K562 (cell line): ENCODE data around the gene NLGN2. TPM values are rescaled to one million over a fixed set of nuclear protein-coding genes. Genes with fewer than 3 reads are reported as not detected.
A peak's percentile ranks its signal among the peaks of the same experiment; 100 is the strongest.

Source experiments
- ATAC-seq: fragments of 200-7000 bp; cut with Tn5 transposase; 3 replicates; pipeline ENCODE4 v1.9.1; 2020; ENCODE audit warnings: moderate library complexity
- BruUV-seq: library from RNA; stranded (reverse); fragments of 400-500 nt; replicated peaks from 2 replicates; lab custom pipeline; 2021; lab: Mats Ljungman, UMichigan
- CTCF ChIA-PET: fragments of 300-600 bp; formaldehyde crosslinking; extraction: SDS; loops from one replicate; lab custom pipeline; 2021; ENCODE audit warnings: low intra/inter-chr PET ratio; lab: Yijun Ruan, JAX
- POLR2A ChIA-PET: fragments of 300-600, 350-650 bp; sonication (Branson Sonifier 250); formaldehyde crosslinking; extraction: SDS; loops from one replicate; lab custom pipeline; 2021; ENCODE audit warnings: antibody characterized with exemption, inconsistent platforms; lab: Yijun Ruan, JAX
- DNase-seq, 4 experiments: peaks; one replicate each; pipeline versions ENCODE4 v3.0.0 to v3.0.0-alpha.2; 2011 to 2018; ENCODE audit warnings: low spot score in 3 of 4, mixed read lengths in 3 of 4; ENCODE audit errors: extremely low read depth in 1 of 4
- FAIRE-seq: peaks from 2 replicates; lab custom pipeline; 2011; peaks lifted over from hg19 to GRCh38; lab: Jason Lieb, UNC
- H2AFZ ChIP-seq: 2 replicates; pipeline ENCODE4 v1.6.0; 2011; ENCODE audit warnings: low read depth, low read length, control low read depth, inconsistent platforms
- H3K27ac ChIP-seq: fragments of 200-600 bp; 3 replicates; pipeline ENCODE4 v1.8.0; 2011; ENCODE audit warnings: low read depth, mild to moderate bottlenecking, control low read depth, inconsistent platforms, low read length, moderate library complexity, mixed read lengths; ENCODE audit errors: extremely low read depth
- H3K27me3 ChIP-seq, 2 experiments: fragments of 300-600 bp in 1 of 2; 2 replicates in 1 of 2; 3 replicates in 1 of 2; pipeline versions ENCODE4 v1.6.0 to v1.8.0; 2011; ENCODE audit warnings: inconsistent platforms in 2 of 2, low read length in 2 of 2, mild to moderate bottlenecking in 1 of 2, mixed read lengths in 1 of 2, moderate library complexity in 1 of 2; ENCODE audit not compliant: control insufficient read depth in 2 of 2, insufficient read depth in 2 of 2
- H3K36me3 ChIP-seq: fragments of 300-600 bp; 3 replicates; pipeline ENCODE4 v1.8.0; 2011; ENCODE audit warnings: mild to moderate bottlenecking, low read length, inconsistent platforms; ENCODE audit not compliant: control insufficient read depth, insufficient read depth
- H3K4me1 ChIP-seq, 2 experiments: fragments of 200-600 bp in 1 of 2; replicated peaks in 1 of 2; 2 replicates in 1 of 2; 3 replicates in 1 of 2; pipeline versions ENCODE4 v1.5.1 to v1.8.0; 2011; ENCODE audit warnings: inconsistent platforms in 2 of 2, low read length in 2 of 2, mild to moderate bottlenecking in 1 of 2, mixed read lengths in 1 of 2, moderate library complexity in 1 of 2; ENCODE audit not compliant: control insufficient read depth in 2 of 2, insufficient read depth in 2 of 2
- H3K4me2 ChIP-seq: 2 replicates; pipeline ENCODE4 v1.6.1; 2011; ENCODE audit warnings: low read length, control low read depth, inconsistent platforms, mixed read lengths; ENCODE audit not compliant: insufficient read depth
- H3K4me3 ChIP-seq: fragments of 200-600 bp; sonication (generic), shearing (Covaris generic); 2 replicates; pipeline ENCODE4 v1.5.1; 2016; ENCODE audit warnings: control low read depth, inconsistent platforms
- H3K79me2 ChIP-seq: fragments of 200-600 bp; 3 replicates; pipeline ENCODE4 v1.8.0; 2011; ENCODE audit warnings: low read length, inconsistent platforms; ENCODE audit not compliant: control insufficient read depth, insufficient read depth
- H3K9ac ChIP-seq, 2 experiments: 2 replicates each; pipeline versions ENCODE4 v1.6.0 to v1.6.1; 2011; ENCODE audit warnings: low read depth in 2 of 2, low read length in 2 of 2, control low read depth in 1 of 2, inconsistent platforms in 1 of 2, mild to moderate bottlenecking in 1 of 2, mixed read lengths in 1 of 2; ENCODE audit not compliant: insufficient read depth in 1 of 2
- H3K9me1 ChIP-seq: one replicate; pipeline ENCODE4 v1.6.0; 2011; ENCODE audit warnings: inconsistent platforms, mild to moderate bottlenecking, low read length, moderate library complexity; ENCODE audit not compliant: control insufficient read depth, insufficient read depth
- H3K9me3 ChIP-seq: replicated peaks from 2 replicates; pipeline ENCODE4 v1.5.1; 2011; ENCODE audit warnings: low read depth, low read length, inconsistent platforms; ENCODE audit not compliant: control insufficient read depth, insufficient read depth
- H4K20me1 ChIP-seq: replicated peaks from 2 replicates; pipeline ENCODE4 v1.6.1; 2011; ENCODE audit warnings: low read length, inconsistent platforms, mixed read lengths; ENCODE audit not compliant: control insufficient read depth, insufficient read depth
- BHLHE40 ChIP-seq: IDR thresholded peaks from 2 replicates; pipeline ENCODE4 v1.6.1; 2011; ENCODE audit warnings: low read length, improper control_type of control experiment
- EHMT2 ChIP-seq: fragments of 450-650 bp; IDR thresholded peaks from 2 replicates; pipeline ENCODE4 v1.6.1; 2018; ENCODE audit warnings: antibody characterized with exemption
- HSF4 ChIP-seq: fragments of 250-450 bp; sonication (Bioruptor Pico); IDR thresholded peaks from 2 replicates; pipeline ENCODE4 v2.1.2; 2022; ENCODE audit warnings: mild to moderate bottlenecking, moderate library complexity, borderline replicate concordance
- TCFL5 ChIP-seq: fragments of 250-450 bp; sonication (Bioruptor Pico); conservative IDR thresholded peaks from 2 replicates; pipeline ENCODE4 v1.6.1; 2021; ENCODE audit warnings: mild to moderate bottlenecking, moderate library complexity, matching md5 sums
- WGBS: fragments of 100-300 bp; shearing (Covaris generic); methylation state at CpG from one replicate; pipeline ENCODE4 v1.1.6; 2016; ENCODE audit warnings: low coverage, mixed read lengths; ENCODE audit not compliant: insufficient coverage; ENCODE audit errors: missing lambda C conversion rate; 5-methylcytosine and 5-hydroxymethylcytosine counted together
- in situ Hi-C: fragments of 300-500 bp; cut with MboI; formaldehyde crosslinking; loops from 4 replicates; pipeline ENCODE4 v1.15.0; 2018; ENCODE audit warnings: inconsistent platforms, mixed read lengths
- intact Hi-C: fragments of 100-400 bp; cut with micrococcal nuclease; formaldehyde crosslinking; loops from 2 replicates; pipeline ENCODE4 v1.14.2; 2022
- polyA plus RNA-seq, 8 experiments: library from polyadenylated mRNA; depleted of rRNA in 4 of 8; stranded (reverse) in 5 of 8; unstranded in 3 of 8; fragments of >200 nt; fragmentation: Nextera tagmentation in 2 of 8; fragmentation: Illumina TruSeq in 1 of 8; extraction: Ambion mirVana in 2 of 8; extraction: Trizol in 1 of 8; gene quantifications; 2 replicates each; pipeline versions ENCODE4 v1.2.1 to v1.2.3, GENCODE V29; 2011 to 2014; ENCODE audit warnings: inconsistent platforms in 1 of 8, missing spikeins in 1 of 8
- total RNA-seq, 7 experiments: library from RNA; depleted of rRNA in 6 of 7; stranded (reverse); fragments of >200 nt in 6 of 7; fragmentation: Illumina TruSeq in 2 of 7; extraction: Trizol in 2 of 7; gene quantifications; 2 replicates each; pipeline versions ENCODE4 v1.2.1 to v1.2.3, GENCODE V29; 2011 to 2021; ENCODE audit warnings: low replicate concordance in 1 of 7
- TF ChIP-seq, protein P1 (sequence below): fragments of 250-450 bp; sonication (Bioruptor Pico); IDR thresholded peaks from 2 replicates; pipeline ENCODE4 v1.8.0; 2022; ENCODE audit warnings: moderate library complexity, mild to moderate bottlenecking, inconsistent platforms
- TF ChIP-seq, protein P2 (sequence below): fragments of 250-450 bp; sonication (Bioruptor Pico); IDR thresholded peaks from 2 replicates; pipeline ENCODE4 v1.5.0; 2020; ENCODE audit warnings: mild to moderate bottlenecking, borderline replicate concordance
- TF ChIP-seq, protein P3 (sequence below): fragments of 450-650 bp; IDR thresholded peaks from 2 replicates; pipeline ENCODE4 v1.6.1; 2016; ENCODE audit warnings: low read depth
- TF ChIP-seq, protein P4 (sequence below): conservative IDR thresholded peaks from 2 replicates; pipeline ENCODE4 v1.6.1; 2011; ENCODE audit warnings: low read depth, mild to moderate bottlenecking, low read length; ENCODE audit not compliant: control insufficient read depth

NLGN2 gene
- total and polyA plus RNA-seq, 9 of the 15 experiments (the other 6 are each of a cell fraction or from before 2014, with no cell fraction given), result 0.11 to 7.8 (median 0.77) TPM

- TF ChIP-seq, protein P1, sequence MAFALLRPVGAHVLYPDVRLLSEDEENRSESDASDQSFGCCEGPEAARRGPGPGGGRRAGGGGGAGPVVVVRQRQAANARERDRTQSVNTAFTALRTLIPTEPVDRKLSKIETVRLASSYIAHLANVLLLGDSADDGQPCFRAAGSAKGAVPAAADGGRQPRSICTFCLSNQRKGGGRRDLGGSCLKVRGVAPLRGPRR (CRISPR knock-in tag), result no peak
- TF ChIP-seq BHLHE40, result no peak
- TF ChIP-seq, protein P2, sequence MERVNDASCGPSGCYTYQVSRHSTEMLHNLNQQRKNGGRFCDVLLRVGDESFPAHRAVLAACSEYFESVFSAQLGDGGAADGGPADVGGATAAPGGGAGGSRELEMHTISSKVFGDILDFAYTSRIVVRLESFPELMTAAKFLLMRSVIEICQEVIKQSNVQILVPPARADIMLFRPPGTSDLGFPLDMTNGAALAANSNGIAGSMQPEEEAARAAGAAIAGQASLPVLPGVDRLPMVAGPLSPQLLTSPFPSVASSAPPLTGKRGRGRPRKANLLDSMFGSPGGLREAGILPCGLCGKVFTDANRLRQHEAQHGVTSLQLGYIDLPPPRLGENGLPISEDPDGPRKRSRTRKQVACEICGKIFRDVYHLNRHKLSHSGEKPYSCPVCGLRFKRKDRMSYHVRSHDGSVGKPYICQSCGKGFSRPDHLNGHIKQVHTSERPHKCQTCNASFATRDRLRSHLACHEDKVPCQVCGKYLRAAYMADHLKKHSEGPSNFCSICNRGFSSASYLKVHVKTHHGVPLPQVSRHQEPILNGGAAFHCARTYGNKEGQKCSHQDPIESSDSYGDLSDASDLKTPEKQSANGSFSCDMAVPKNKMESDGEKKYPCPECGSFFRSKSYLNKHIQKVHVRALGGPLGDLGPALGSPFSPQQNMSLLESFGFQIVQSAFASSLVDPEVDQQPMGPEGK (CRISPR knock-in tag), result no peak
These were observed 20.9 kb downstream of the NLGN2 start, which contains the start of gene SPEM3 (continued) for GRCh38 chr17:7428557-7428956.

DNA sequence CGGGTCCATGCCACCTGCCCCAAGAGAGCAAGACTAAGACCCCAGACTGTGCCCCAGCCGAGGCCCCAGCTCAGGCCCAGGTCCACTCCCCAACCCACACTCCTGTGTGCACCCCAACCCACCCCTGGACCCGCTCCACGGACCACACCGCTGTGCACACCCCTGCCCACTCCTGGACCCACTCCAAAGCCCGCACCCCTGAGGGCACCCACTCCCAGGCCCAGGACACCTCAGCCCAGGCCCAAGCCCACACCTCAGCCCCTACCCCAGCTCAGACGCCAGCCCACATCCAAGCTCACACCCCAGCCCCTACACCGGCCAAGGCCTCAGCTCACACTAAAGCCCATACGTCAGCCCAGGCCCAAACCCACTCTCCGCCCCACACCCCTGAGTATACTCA, 22.1 kb downstream of the NLGN2 start:
- Histone ChIP-seq H3K36me3 (no peaks in the 10 kb centered on the region), H3K27ac (no peak overlapping the region), H3K9me3 (no peaks in the 10 kb centered on the region), H4K20me1 (no peaks in the 10 kb centered on the region), H3K27me3 (no peaks in the 10 kb centered on the region), H3K4me2 (no peak overlapping the region), H3K9me1 (no peaks in the 10 kb centered on the region), H2AFZ (no peak overlapping the region), H3K4me1 (peaks cover 0 to 16% of the 10 kb centered on the region in 2 experiments; a peak in 3 of 5 replicates), H3K4me3 (no peak overlapping the region), H3K9ac (peak overlapping the region in 1 of 2 experiments; percentile 40; a peak in 1 of 4 replicates), H3K79me2 (no peaks in the 10 kb centered on the region)
- POLR2A ChIA-PET, result interaction anchor here (0.5 kb wide), 1 partner anchor 67 kb away, joined by 4 read pairs; no protein-coding TSS in a partner anchor
- FAIRE-seq (no peak), DNase-seq (no peak), ATAC-seq (no peak)
- BruUV-seq, result no TSS peak
- CTCF ChIA-PET, result no interaction called here
- 50% methylated on average over 4 of the region's 10 CpGs for WGBS
- intact Hi-C loops (no loop called here), in situ Hi-C loops (no loop called here)
- TF ChIP-seq HSF4 (CRISPR knock-in tag) (no peak), TCFL5 (CRISPR knock-in tag) (no peak), EHMT2 (no peak)
- TF ChIP-seq, protein P3, sequence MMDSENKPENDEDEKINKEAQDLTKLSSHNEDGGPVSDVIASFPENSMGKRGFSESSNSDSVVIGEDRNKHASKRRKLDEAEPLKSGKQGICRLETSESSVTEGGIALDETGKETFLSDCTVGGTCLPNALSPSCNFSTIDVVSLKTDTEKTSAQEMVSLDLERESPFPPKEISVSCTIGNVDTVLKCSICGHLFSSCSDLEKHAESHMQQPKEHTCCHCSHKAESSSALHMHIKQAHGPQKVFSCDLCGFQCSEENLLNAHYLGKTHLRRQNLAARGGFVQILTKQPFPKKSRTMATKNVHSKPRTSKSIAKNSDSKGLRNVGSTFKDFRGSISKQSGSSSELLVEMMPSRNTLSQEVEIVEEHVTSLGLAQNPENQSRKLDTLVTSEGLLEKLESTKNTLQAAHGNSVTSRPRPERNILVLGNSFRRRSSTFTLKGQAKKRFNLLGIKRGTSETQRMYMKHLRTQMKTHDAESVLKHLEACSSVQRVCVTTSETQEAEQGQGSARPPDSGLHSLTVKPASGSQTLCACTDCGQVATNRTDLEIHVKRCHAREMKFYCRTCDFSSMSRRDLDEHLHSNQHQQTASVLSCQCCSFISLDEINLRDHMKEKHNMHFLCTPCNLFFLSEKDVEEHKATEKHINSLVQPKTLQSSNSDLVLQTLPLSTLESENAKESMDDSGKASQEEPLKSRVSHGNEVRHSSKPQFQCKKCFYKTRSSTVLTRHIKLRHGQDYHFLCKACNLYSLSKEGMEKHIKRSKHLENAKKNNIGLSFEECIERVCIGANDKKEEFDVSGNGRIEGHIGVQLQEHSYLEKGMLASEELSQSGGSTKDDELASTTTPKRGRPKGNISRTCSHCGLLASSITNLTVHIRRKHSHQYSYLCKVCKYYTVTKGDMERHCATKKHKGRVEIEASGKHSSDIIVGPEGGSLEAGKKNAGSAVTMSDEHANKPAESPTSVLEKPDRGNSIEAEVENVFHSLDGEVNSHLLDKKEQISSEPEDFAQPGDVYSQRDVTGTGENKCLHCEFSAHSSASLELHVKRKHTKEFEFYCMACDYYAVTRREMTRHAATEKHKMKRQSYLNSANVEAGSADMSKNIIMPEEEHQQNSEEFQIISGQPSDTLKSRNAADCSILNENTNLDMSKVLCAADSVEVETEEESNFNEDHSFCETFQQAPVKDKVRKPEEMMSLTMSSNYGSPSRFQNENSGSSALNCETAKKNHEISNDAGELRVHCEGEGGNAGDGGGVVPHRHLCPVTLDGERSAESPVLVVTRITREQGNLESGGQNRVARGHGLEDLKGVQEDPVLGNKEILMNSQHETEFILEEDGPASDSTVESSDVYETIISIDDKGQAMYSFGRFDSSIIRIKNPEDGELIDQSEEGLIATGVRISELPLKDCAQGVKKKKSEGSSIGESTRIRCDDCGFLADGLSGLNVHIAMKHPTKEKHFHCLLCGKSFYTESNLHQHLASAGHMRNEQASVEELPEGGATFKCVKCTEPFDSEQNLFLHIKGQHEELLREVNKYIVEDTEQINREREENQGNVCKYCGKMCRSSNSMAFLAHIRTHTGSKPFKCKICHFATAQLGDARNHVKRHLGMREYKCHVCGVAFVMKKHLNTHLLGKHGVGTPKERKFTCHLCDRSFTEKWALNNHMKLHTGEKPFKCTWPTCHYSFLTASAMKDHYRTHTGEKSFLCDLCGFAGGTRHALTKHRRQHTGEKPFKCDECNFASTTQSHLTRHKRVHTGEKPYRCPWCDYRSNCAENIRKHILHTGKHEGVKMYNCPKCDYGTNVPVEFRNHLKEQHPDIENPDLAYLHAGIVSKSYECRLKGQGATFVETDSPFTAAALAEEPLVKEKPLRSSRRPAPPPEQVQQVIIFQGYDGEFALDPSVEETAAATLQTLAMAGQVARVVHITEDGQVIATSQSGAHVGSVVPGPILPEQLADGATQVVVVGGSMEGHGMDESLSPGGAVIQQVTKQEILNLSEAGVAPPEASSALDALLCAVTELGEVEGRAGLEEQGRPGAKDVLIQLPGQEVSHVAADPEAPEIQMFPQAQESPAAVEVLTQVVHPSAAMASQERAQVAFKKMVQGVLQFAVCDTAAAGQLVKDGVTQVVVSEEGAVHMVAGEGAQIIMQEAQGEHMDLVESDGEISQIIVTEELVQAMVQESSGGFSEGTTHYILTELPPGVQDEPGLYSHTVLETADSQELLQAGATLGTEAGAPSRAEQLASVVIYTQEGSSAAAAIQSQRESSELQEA, result no peak
- TF ChIP-seq, protein P4, sequence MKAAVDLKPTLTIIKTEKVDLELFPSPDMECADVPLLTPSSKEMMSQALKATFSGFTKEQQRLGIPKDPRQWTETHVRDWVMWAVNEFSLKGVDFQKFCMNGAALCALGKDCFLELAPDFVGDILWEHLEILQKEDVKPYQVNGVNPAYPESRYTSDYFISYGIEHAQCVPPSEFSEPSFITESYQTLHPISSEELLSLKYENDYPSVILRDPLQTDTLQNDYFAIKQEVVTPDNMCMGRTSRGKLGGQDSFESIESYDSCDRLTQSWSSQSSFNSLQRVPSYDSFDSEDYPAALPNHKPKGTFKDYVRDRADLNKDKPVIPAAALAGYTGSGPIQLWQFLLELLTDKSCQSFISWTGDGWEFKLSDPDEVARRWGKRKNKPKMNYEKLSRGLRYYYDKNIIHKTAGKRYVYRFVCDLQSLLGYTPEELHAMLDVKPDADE, result no peak
